ENCODE results near the gene GEMIN7.
"Not testable (repeated sequence)": the region's sequence is repeated elsewhere in the genome, so short reads cannot be mapped to it uniquely, and the experiment has no call there.

GEMIN7 gene

GRCh38 chr19:45091031-45091923 lies 12.2 kb downstream of the GEMIN7 start:
- DNase-seq, result peak; percentile 100

- DNase-seq, result peak; percentile 99
Observed at GRCh38 chr19:45092747-45093678, 14.0 kb downstream of the GEMIN7 start, which contains the start of gene PPP1R37. Gene PPP1R37 (plus strand): TSS chr19:45093179. CDS start chr19:45093326, 147 bp downstream.

- no peak for DNase-seq
Observed at GRCh38 chr19:45094137-45094536, 15.1 kb downstream of the GEMIN7 start.

GRCh38 chr19:45094707-45095106 lies 15.6 kb downstream of the GEMIN7 start:
- DNase-seq, result no peak

- no peak for DNase-seq
Observed at GRCh38 chr19:45095496-45096413, 16.7 kb downstream of the GEMIN7 start.

- DNase-seq, result no peak
Observed at GRCh38 chr19:45096700-45097099, 17.6 kb downstream of the GEMIN7 start.

GRCh38 chr19:45097450-45097775 lies 18.4 kb downstream of the GEMIN7 start:
- DNase-seq, result no peak

GRCh38 chr19:45097776-45098520 lies 18.9 kb downstream of the GEMIN7 start:
- no peak for DNase-seq

GRCh38 chr19:45098521-45099466 lies 19.7 kb downstream of the GEMIN7 start:
- no peak for DNase-seq

GRCh38 chr19:45099467-45100191 lies 20.6 kb downstream of the GEMIN7 start:
- no peak for DNase-seq

- DNase-seq, result no peak
Observed at GRCh38 chr19:45100201-45100600, 21.1 kb downstream of the GEMIN7 start.

- peak; percentile 39 for DNase-seq
Observed at GRCh38 chr19:45100846-45101252, 21.8 kb downstream of the GEMIN7 start.

GRCh38 chr19:45101806-45102205 lies 22.7 kb downstream of the GEMIN7 start:
- DNase-seq, result no peak

- no peak for DNase-seq
Observed at GRCh38 chr19:45102481-45102880, 23.4 kb downstream of the GEMIN7 start.

- DNase-seq, result peak; percentile 61
Observed at GRCh38 chr19:45103156-45103507, 24.1 kb downstream of the GEMIN7 start.

- peak; percentile 61 for DNase-seq
Observed at GRCh38 chr19:45103508-45104319, 24.7 kb downstream of the GEMIN7 start.

GRCh38 chr19:45104658-45105349 lies 25.7 kb downstream of the GEMIN7 start:
- no peak for DNase-seq

GRCh38 chr19:45106363-45106762 lies 27.3 kb downstream of the GEMIN7 start:
- not testable (repeated sequence) for DNase-seq
